WTC11 (cell line): ENCODE measurements around the gene USP34.

Source experiments
- GABPB1 ChIP-seq: sonication (generic); formaldehyde crosslinking; IDR thresholded peaks from 2 replicates; pipeline ENCODE4 v1.8.1; 2023; ENCODE audit warnings: mild to moderate bottlenecking, missing genetic modification reagents
- JUN ChIP-seq: sonication (generic); formaldehyde crosslinking; IDR thresholded peaks from 2 replicates; pipeline ENCODE4 v1.8.0; 2023; ENCODE audit warnings: mild to moderate bottlenecking, missing genetic modification reagents
- MYBL2 ChIP-seq: sonication (generic); formaldehyde crosslinking; IDR thresholded peaks from 2 replicates; pipeline ENCODE4 v1.8.1; 2023; ENCODE audit warnings: mild to moderate bottlenecking, moderate library complexity, missing genetic modification reagents
- NR3C1 ChIP-seq: sonication (generic); formaldehyde crosslinking; conservative IDR thresholded peaks from 2 replicates; pipeline ENCODE4 v1.8.1; 2023; ENCODE audit warnings: low read depth, mild to moderate bottlenecking, missing genetic modification reagents
- RELA ChIP-seq: sonication (generic); formaldehyde crosslinking; IDR thresholded peaks from 2 replicates; pipeline ENCODE4 v1.8.1; 2022; ENCODE audit warnings: missing genetic modification reagents, mild to moderate bottlenecking, borderline replicate concordance
- TEAD4 ChIP-seq: sonication (generic); formaldehyde crosslinking; IDR thresholded peaks from 2 replicates; pipeline ENCODE4 v1.8.0; 2022; ENCODE audit warnings: mild to moderate bottlenecking, missing genetic modification reagents
- TF ChIP-seq, protein P1 (sequence below): sonication (generic); formaldehyde crosslinking; IDR thresholded peaks from 2 replicates; pipeline ENCODE4 v1.8.1; 2023; ENCODE audit warnings: mild to moderate bottlenecking, missing genetic modification reagents, moderate library complexity
- TF ChIP-seq, protein P2 (sequence below): fragments of 200-600 bp; IDR thresholded peaks from 2 replicates; pipeline ENCODE4 v1.8.0; 2022; ENCODE audit warnings: antibody characterized with exemption
- TF ChIP-seq, protein P3 (sequence below): sonication (generic); formaldehyde crosslinking; IDR thresholded peaks from 2 replicates; pipeline ENCODE4 v1.8.0; 2022; ENCODE audit warnings: mild to moderate bottlenecking, missing genetic modification reagents
- TF ChIP-seq, protein P4 (sequence below): fragments of 250-450 bp; sonication (Bioruptor Pico); IDR thresholded peaks from 2 replicates; pipeline ENCODE4 v1.8.0; 2021; ENCODE audit warnings: mild to moderate bottlenecking
- TF ChIP-seq, protein P5 (sequence below): sonication (generic); formaldehyde crosslinking; IDR thresholded peaks from 2 replicates; pipeline ENCODE4 v1.8.0; 2023; ENCODE audit warnings: missing genetic modification reagents
- TF ChIP-seq, protein P6 (sequence below): sonication (generic); formaldehyde crosslinking; IDR thresholded peaks from 2 replicates; pipeline ENCODE4 v1.8.1; 2023; ENCODE audit warnings: mild to moderate bottlenecking, missing genetic modification reagents
- TF ChIP-seq, protein P7 (sequence below): fragments of 250-450 bp; sonication (Bioruptor Pico); IDR thresholded peaks from 2 replicates; pipeline ENCODE4 v1.9.0; 2021; ENCODE audit warnings: mild to moderate bottlenecking, borderline replicate concordance

DNA sequence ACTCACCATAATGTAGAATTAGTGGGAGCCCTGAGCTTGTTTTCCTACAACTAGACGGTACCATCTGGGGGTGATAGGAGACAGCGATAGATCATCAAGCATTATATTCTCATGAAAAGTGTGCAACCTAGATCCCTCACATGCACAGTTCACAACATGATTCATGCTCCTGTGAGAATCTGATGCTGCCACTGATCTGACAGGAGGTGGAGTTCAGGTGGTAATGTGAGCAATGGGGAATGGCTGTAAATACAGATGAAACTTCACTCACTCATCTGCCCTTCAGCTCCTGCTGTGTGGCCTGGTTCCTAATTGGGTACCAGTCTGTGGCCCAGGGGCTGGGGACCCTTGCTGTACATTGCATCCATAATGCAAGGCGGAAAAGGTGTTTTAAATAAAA, 60.7 kb downstream of the USP34 start:
- TF ChIP-seq, protein P1, sequence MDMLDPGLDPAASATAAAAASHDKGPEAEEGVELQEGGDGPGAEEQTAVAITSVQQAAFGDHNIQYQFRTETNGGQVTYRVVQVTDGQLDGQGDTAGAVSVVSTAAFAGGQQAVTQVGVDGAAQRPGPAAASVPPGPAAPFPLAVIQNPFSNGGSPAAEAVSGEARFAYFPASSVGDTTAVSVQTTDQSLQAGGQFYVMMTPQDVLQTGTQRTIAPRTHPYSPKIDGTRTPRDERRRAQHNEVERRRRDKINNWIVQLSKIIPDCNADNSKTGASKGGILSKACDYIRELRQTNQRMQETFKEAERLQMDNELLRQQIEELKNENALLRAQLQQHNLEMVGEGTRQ (CRISPR knock-in tag): no peak
- TF ChIP-seq, protein P2, sequence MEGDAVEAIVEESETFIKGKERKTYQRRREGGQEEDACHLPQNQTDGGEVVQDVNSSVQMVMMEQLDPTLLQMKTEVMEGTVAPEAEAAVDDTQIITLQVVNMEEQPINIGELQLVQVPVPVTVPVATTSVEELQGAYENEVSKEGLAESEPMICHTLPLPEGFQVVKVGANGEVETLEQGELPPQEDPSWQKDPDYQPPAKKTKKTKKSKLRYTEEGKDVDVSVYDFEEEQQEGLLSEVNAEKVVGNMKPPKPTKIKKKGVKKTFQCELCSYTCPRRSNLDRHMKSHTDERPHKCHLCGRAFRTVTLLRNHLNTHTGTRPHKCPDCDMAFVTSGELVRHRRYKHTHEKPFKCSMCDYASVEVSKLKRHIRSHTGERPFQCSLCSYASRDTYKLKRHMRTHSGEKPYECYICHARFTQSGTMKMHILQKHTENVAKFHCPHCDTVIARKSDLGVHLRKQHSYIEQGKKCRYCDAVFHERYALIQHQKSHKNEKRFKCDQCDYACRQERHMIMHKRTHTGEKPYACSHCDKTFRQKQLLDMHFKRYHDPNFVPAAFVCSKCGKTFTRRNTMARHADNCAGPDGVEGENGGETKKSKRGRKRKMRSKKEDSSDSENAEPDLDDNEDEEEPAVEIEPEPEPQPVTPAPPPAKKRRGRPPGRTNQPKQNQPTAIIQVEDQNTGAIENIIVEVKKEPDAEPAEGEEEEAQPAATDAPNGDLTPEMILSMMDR: no peak
- TF ChIP-seq, protein P3, sequence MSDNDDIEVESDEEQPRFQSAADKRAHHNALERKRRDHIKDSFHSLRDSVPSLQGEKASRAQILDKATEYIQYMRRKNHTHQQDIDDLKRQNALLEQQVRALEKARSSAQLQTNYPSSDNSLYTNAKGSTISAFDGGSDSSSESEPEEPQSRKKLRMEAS: no peak
- TF ChIP-seq JUN (CRISPR knock-in tag): no peak
- TF ChIP-seq RELA (CRISPR knock-in tag): no peak
- TF ChIP-seq NR3C1 (CRISPR knock-in tag): no peak
- TF ChIP-seq, protein P4, sequence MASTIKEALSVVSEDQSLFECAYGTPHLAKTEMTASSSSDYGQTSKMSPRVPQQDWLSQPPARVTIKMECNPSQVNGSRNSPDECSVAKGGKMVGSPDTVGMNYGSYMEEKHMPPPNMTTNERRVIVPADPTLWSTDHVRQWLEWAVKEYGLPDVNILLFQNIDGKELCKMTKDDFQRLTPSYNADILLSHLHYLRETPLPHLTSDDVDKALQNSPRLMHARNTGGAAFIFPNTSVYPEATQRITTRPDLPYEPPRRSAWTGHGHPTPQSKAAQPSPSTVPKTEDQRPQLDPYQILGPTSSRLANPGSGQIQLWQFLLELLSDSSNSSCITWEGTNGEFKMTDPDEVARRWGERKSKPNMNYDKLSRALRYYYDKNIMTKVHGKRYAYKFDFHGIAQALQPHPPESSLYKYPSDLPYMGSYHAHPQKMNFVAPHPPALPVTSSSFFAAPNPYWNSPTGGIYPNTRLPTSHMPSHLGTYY (CRISPR knock-in tag): no peak
- TF ChIP-seq TEAD4: no peak
- TF ChIP-seq, protein P5, sequence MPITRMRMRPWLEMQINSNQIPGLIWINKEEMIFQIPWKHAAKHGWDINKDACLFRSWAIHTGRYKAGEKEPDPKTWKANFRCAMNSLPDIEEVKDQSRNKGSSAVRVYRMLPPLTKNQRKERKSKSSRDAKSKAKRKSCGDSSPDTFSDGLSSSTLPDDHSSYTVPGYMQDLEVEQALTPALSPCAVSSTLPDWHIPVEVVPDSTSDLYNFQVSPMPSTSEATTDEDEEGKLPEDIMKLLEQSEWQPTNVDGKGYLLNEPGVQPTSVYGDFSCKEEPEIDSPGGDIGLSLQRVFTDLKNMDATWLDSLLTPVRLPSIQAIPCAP (CRISPR knock-in tag): no peak
- TF ChIP-seq, protein P6, sequence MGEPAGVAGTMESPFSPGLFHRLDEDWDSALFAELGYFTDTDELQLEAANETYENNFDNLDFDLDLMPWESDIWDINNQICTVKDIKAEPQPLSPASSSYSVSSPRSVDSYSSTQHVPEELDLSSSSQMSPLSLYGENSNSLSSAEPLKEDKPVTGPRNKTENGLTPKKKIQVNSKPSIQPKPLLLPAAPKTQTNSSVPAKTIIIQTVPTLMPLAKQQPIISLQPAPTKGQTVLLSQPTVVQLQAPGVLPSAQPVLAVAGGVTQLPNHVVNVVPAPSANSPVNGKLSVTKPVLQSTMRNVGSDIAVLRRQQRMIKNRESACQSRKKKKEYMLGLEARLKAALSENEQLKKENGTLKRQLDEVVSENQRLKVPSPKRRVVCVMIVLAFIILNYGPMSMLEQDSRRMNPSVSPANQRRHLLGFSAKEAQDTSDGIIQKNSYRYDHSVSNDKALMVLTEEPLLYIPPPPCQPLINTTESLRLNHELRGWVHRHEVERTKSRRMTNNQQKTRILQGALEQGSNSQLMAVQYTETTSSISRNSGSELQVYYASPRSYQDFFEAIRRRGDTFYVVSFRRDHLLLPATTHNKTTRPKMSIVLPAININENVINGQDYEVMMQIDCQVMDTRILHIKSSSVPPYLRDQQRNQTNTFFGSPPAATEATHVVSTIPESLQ: no peak
- TF ChIP-seq, protein P7, sequence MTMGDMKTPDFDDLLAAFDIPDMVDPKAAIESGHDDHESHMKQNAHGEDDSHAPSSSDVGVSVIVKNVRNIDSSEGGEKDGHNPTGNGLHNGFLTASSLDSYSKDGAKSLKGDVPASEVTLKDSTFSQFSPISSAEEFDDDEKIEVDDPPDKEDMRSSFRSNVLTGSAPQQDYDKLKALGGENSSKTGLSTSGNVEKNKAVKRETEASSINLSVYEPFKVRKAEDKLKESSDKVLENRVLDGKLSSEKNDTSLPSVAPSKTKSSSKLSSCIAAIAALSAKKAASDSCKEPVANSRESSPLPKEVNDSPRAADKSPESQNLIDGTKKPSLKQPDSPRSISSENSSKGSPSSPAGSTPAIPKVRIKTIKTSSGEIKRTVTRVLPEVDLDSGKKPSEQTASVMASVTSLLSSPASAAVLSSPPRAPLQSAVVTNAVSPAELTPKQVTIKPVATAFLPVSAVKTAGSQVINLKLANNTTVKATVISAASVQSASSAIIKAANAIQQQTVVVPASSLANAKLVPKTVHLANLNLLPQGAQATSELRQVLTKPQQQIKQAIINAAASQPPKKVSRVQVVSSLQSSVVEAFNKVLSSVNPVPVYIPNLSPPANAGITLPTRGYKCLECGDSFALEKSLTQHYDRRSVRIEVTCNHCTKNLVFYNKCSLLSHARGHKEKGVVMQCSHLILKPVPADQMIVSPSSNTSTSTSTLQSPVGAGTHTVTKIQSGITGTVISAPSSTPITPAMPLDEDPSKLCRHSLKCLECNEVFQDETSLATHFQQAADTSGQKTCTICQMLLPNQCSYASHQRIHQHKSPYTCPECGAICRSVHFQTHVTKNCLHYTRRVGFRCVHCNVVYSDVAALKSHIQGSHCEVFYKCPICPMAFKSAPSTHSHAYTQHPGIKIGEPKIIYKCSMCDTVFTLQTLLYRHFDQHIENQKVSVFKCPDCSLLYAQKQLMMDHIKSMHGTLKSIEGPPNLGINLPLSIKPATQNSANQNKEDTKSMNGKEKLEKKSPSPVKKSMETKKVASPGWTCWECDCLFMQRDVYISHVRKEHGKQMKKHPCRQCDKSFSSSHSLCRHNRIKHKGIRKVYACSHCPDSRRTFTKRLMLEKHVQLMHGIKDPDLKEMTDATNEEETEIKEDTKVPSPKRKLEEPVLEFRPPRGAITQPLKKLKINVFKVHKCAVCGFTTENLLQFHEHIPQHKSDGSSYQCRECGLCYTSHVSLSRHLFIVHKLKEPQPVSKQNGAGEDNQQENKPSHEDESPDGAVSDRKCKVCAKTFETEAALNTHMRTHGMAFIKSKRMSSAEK (CRISPR knock-in tag): no peak
- TF ChIP-seq GABPB1 (CRISPR knock-in tag): no peak
- no peak for TF ChIP-seq MYBL2
